Neuronal stem cell (in vitro differentiated cells): Measurements from ENCODE around the gene NARS2.

Source experiments
- DNase-seq: peaks from one replicate; pipeline ENCODE4 v3.0.0-alpha.2; 2013; ENCODE audit warnings: low spot score
- H2AFZ ChIP-seq: one replicate; pipeline ENCODE4 v1.6.1; 2013; ENCODE audit warnings: mild to moderate bottlenecking, low read length, inconsistent platforms
- H2AK5ac ChIP-seq: 2 replicates; pipeline ENCODE4 v1.6.1; 2013; ENCODE audit warnings: low read depth, mild to moderate bottlenecking, inconsistent platforms, low read length, moderate library complexity, mixed read lengths
- H2BK120ac ChIP-seq: 2 replicates; pipeline ENCODE4 v1.6.1; 2013; ENCODE audit warnings: low read depth, mild to moderate bottlenecking, inconsistent platforms, low read length, moderate library complexity, mixed read lengths
- H2BK12ac ChIP-seq: one replicate; pipeline ENCODE4 v1.6.1; 2013; ENCODE audit warnings: low read length, inconsistent platforms
- H2BK15ac ChIP-seq: 2 replicates; pipeline ENCODE4 v1.6.1; 2013; ENCODE audit warnings: mild to moderate bottlenecking, low read length, inconsistent platforms, mixed read lengths
- H2BK5ac ChIP-seq: one replicate; pipeline ENCODE4 v1.6.1; 2013; ENCODE audit warnings: inconsistent platforms, mild to moderate bottlenecking, low read length, moderate library complexity
- H3K14ac ChIP-seq: one replicate; pipeline ENCODE4 v1.6.1; 2013; ENCODE audit warnings: low read length, inconsistent platforms
- H3K18ac ChIP-seq: 2 replicates; pipeline ENCODE4 v1.6.1; 2013; ENCODE audit warnings: low read length, inconsistent platforms
- H3K23ac ChIP-seq: 2 replicates; pipeline ENCODE4 v1.6.1; 2013; ENCODE audit warnings: low read depth, mild to moderate bottlenecking, mixed read lengths, low read length, inconsistent platforms; ENCODE audit not compliant: poor library complexity
- H3K27ac ChIP-seq: replicated peaks from 3 replicates; pipeline ENCODE4 v1.5.1; 2013; ENCODE audit warnings: low read length, inconsistent platforms
- H3K27me3 ChIP-seq, 3 experiments: 2 replicates each; pipeline ENCODE4 v1.6.1; 2013; ENCODE audit warnings: low read length in 3 of 3, mild to moderate bottlenecking in 2 of 3, inconsistent platforms in 1 of 3, low read depth in 1 of 3, mixed read lengths in 1 of 3, moderate library complexity in 1 of 3; ENCODE audit not compliant: control insufficient read depth in 3 of 3, insufficient read depth in 3 of 3
- H3K36me3 ChIP-seq, 2 donors: replicated peaks in 1 of 2; 2 replicates each; pipeline ENCODE4 v1.6.1; 2013; ENCODE audit warnings: low read length in 2 of 2; ENCODE audit not compliant: control insufficient read depth in 2 of 2, insufficient read depth in 2 of 2
- H3K4ac ChIP-seq: 2 replicates; pipeline ENCODE4 v1.6.1; 2013; ENCODE audit warnings: inconsistent platforms, mild to moderate bottlenecking, low read length, moderate library complexity
- H3K4me1 ChIP-seq, 2 donors: 1 replicate in 1 of 2; 2 replicates in 1 of 2; pipeline ENCODE4 v1.6.1; 2013; ENCODE audit warnings: low read length in 2 of 2, low read depth in 1 of 2; ENCODE audit not compliant: control insufficient read depth in 2 of 2, insufficient read depth in 1 of 2
- H3K4me2 ChIP-seq: one replicate; pipeline ENCODE4 v1.6.1; 2013; ENCODE audit warnings: mild to moderate bottlenecking, low read length, inconsistent platforms; ENCODE audit not compliant: insufficient read depth, poor library complexity, severe bottlenecking
- H3K4me3 ChIP-seq, 2 donors: 2 replicates each; pipeline ENCODE4 v1.5.1; 2013; ENCODE audit warnings: low read length in 2 of 2, mild to moderate bottlenecking in 2 of 2, inconsistent platforms in 1 of 2, moderate library complexity in 1 of 2
- H3K79me1 ChIP-seq: one replicate; pipeline ENCODE4 v1.6.1; 2013; ENCODE audit warnings: low read depth, mild to moderate bottlenecking, inconsistent platforms, low read length, moderate library complexity
- H3K9ac ChIP-seq: one replicate; pipeline ENCODE4 v1.6.1; 2013; ENCODE audit warnings: mild to moderate bottlenecking, low read depth, low read length, inconsistent platforms; ENCODE audit not compliant: poor library complexity
- H3K9me3 ChIP-seq, 2 donors: replicated peaks in 1 of 2; 2 replicates each; pipeline versions ENCODE3 to v1.6.1; 2013; ENCODE audit warnings: low read length in 2 of 2, mild to moderate bottlenecking in 2 of 2, inconsistent platforms in 1 of 2, low read depth in 1 of 2, mixed read lengths in 1 of 2, moderate library complexity in 1 of 2; ENCODE audit not compliant: control insufficient read depth in 2 of 2, insufficient read depth in 1 of 2
- H4K8ac ChIP-seq: one replicate; pipeline ENCODE4 v1.6.1; 2013; ENCODE audit warnings: low read depth, mild to moderate bottlenecking, inconsistent platforms, low read length, moderate library complexity
- H4K91ac ChIP-seq: one replicate; pipeline ENCODE4 v1.6.1; 2013; ENCODE audit warnings: low read length, low read depth, mild to moderate bottlenecking, inconsistent platforms; ENCODE audit not compliant: poor library complexity
- WGBS, 2 donors: extraction: QIAGEN DNeasy Blood & Tissue Kit; methylation state at CpG; one replicate each; pipeline ENCODE4 v1.1.7; 2013; ENCODE audit warnings: missing lambda C conversion rate in 2 of 2, mixed read lengths in 1 of 2; ENCODE audit not compliant: insufficient read length in 2 of 2, insufficient replicate concordance in 1 of 2; ENCODE audit errors: extremely low coverage in 2 of 2; 5-methylcytosine and 5-hydroxymethylcytosine counted together

The NARS2 gene

GRCh38 chr11:78577495-78577894 is 2.8 kb upstream of the NARS2 start:
- Histone ChIP-seq H3K79me1 (no peaks in the 10 kb centered on the region), H3K4me2 (no peak overlapping the region), H2AK5ac (no peak overlapping the region), H4K91ac (no peak overlapping the region), H2BK15ac (no peak overlapping the region), H3K4me3 (no peak overlapping the region), H3K27ac (no peak overlapping the region), H3K36me3 (peaks cover 1 to 7% of the 10 kb centered on the region in 2 donors), H2AFZ (no peak overlapping the region), H2BK12ac (no peak overlapping the region), H3K4me1 (no peaks in the 10 kb centered on the region), H2BK5ac (no peak overlapping the region), H2BK120ac (no peak overlapping the region), H3K9me3 (peaks cover 0 to 3% of the 10 kb centered on the region in 2 donors), H3K4ac (no peak overlapping the region), H3K18ac (no peak overlapping the region), H4K8ac (no peak overlapping the region), H3K14ac (no peak overlapping the region), H3K27me3 (peaks cover 0 to 4% (median 0%) of the 10 kb centered on the region in 3 experiments), H3K9ac (no peak overlapping the region), H3K23ac (no peak overlapping the region)
- no CpG with 5 or more reads among the region's 4 CpGs for WGBS, 2 donors
- DNase-seq: no peak

- Histone ChIP-seq H4K8ac (no peak overlapping the region), H3K79me1 (no peaks in the 10 kb centered on the region), H3K4ac (no peak overlapping the region), H3K14ac (no peak overlapping the region), H2BK120ac (no peak overlapping the region), H2BK12ac (no peak overlapping the region), H3K27ac (no peak overlapping the region), H3K9ac (no peak overlapping the region), H3K9me3 (no peaks in the 10 kb centered on the region), H2AK5ac (no peak overlapping the region), H2AFZ (no peak overlapping the region), H3K4me3 (no peak overlapping the region), H4K91ac (no peak overlapping the region), H2BK5ac (no peak overlapping the region), H3K36me3 (peaks cover 1 to 14% of the 10 kb centered on the region in 2 donors), H3K18ac (no peak overlapping the region), H3K4me2 (no peak overlapping the region), H3K4me1 (no peaks in the 10 kb centered on the region), H3K27me3 (peaks cover 0 to 4% (median 0%) of the 10 kb centered on the region in 3 experiments), H2BK15ac (no peak overlapping the region), H3K23ac (no peak overlapping the region)
- WGBS, 2 donors: no CpG with 5 or more reads among the region's 8 CpGs
- no peak for DNase-seq
Observed at GRCh38 chr11:78576549-78577097, 2.0 kb upstream of the NARS2 start.

- peaks cover 0 to 4% (median 0%) of the 10 kb centered on the region in 3 experiments for H3K27me3 ChIP-seq
- no peaks in the 10 kb centered on the region for H3K9me3 ChIP-seq
- H3K4me2 ChIP-seq: peak overlapping the region; percentile 84
- no peak overlapping the region for H4K91ac ChIP-seq
- H3K4ac ChIP-seq: no peak overlapping the region
- no peak for DNase-seq
- H3K23ac ChIP-seq: no peak overlapping the region
- no peak overlapping the region for H2BK5ac ChIP-seq
- H3K36me3 ChIP-seq: peaks cover 4 to 26% of the 10 kb centered on the region in 2 donors
- H3K27ac ChIP-seq: no peak overlapping the region
- no peaks in the 10 kb centered on the region for H3K4me1 ChIP-seq
- H4K8ac ChIP-seq: no peak overlapping the region
- no CpG with 5 or more reads among the region's 10 CpGs for WGBS, 2 donors
- no peak overlapping the region for H3K18ac ChIP-seq
- H3K9ac ChIP-seq: no peak overlapping the region
- no peak overlapping the region for H3K14ac ChIP-seq
- H3K79me1 ChIP-seq: no peaks in the 10 kb centered on the region
- no peak overlapping the region for H2BK120ac ChIP-seq
- H2AK5ac ChIP-seq: no peak overlapping the region
- peak overlapping the region in 1 of 2 donors; percentile 73 for H3K4me3 ChIP-seq
- H2BK12ac ChIP-seq: no peak overlapping the region
- peak overlapping the region; percentile 91 for H2AFZ ChIP-seq
- H2BK15ac ChIP-seq: no peak overlapping the region
Observed at GRCh38 chr11:78575478-78575877, 814 bp upstream of the NARS2 start.

GRCh38 chr11:78573681-78574080 is 983 bp downstream of the NARS2 start:
- Histone ChIP-seq H4K91ac (no peak overlapping the region), H3K23ac (no peak overlapping the region), H3K18ac (no peak overlapping the region), H3K4me1 (no peaks in the 10 kb centered on the region), H3K4me2 (peak overlapping the region; percentile 84), H3K9ac (no peak overlapping the region), H3K36me3 (peaks cover 5 to 44% of the 10 kb centered on the region in 2 donors), H3K27me3 (peaks cover 0 to 4% (median 0%) of the 10 kb centered on the region in 3 experiments), H2BK5ac (no peak overlapping the region), H4K8ac (no peak overlapping the region), H2BK15ac (no peak overlapping the region), H2BK120ac (no peak overlapping the region), H3K9me3 (no peaks in the 10 kb centered on the region), H3K14ac (no peak overlapping the region), H2AK5ac (no peak overlapping the region), H3K4me3 (peak overlapping the region; percentile 73 to 91), H2AFZ (peak overlapping the region; percentile 91), H3K79me1 (no peaks in the 10 kb centered on the region), H2BK12ac (no peak overlapping the region), H3K4ac (no peak overlapping the region), H3K27ac (no peak overlapping the region)
- no CpG with 5 or more reads among the region's 5 CpGs for WGBS, 2 donors
- DNase-seq: peak; percentile 20
